Testis (tissue), 3 donors: ENCODE results near the gene ELMO1. TPM values are rescaled to one million over a fixed set of nuclear protein-coding genes. Genes with fewer than 3 reads are reported as not detected.

Experiments
- DNase-seq: peaks from one replicate; pipeline ENCODE4 v3.0.0-alpha.2; 2019
- H3K27ac ChIP-seq, 2 donors: fragments of 200-600 bp; sonication (generic); one replicate each; pipeline ENCODE4 v1.5.1; 2019
- H3K27me3 ChIP-seq: fragments of 200-600 bp; sonication (generic); one replicate; pipeline ENCODE4 v1.5.1; 2019
- H3K36me3 ChIP-seq: fragments of 200-600 bp; sonication (generic); one replicate; pipeline ENCODE4 v1.5.1; 2017; ENCODE audit warnings: low read depth; ENCODE audit errors: missing control alignments
- H3K4me1 ChIP-seq: fragments of 200-600 bp; sonication (generic); one replicate; pipeline ENCODE4 v1.5.1; 2019
- H3K4me3 ChIP-seq, 2 donors: fragments of 200-600 bp; sonication (generic); one replicate each; pipeline ENCODE4 v1.5.1; 2017 to 2019
- H3K9me3 ChIP-seq: fragments of 200-600 bp; sonication (generic); one replicate; pipeline ENCODE4 v1.5.1; 2017
- CTCF ChIP-seq, 3 experiments: fragments of 450-650 bp in 2 of 3; fragments of 200-600 bp in 1 of 3; sonication (generic) in 1 of 3; IDR thresholded peaks; one replicate each; pipeline ENCODE4 v1.5.1; 2016 to 2019; ENCODE audit warnings: antibody characterized with exemption in 3 of 3, mild to moderate bottlenecking in 2 of 3, moderate library complexity in 1 of 3
- POLR2A ChIP-seq: fragments of 450-650 bp; IDR thresholded peaks from one replicate; pipeline ENCODE4 v1.6.1; 2017; ENCODE audit warnings: antibody characterized with exemption, mild to moderate bottlenecking, moderate library complexity
- WGBS, 2 donors: methylation state at CpG; one replicate each; pipeline ENCODE4 v1.1.5; 2018; 5-methylcytosine and 5-hydroxymethylcytosine counted together
- intact Hi-C: fragments of 100-400 bp; cut with DNase I; formaldehyde crosslinking; loops from one replicate; pipeline ENCODE4 v1.15.1; 2023; ENCODE audit warnings: low total_unique reads
- polyA plus RNA-seq: library from polyadenylated mRNA; stranded (reverse); fragments of 350-450 nt; fragmentation: Illumina TruSeq; extraction: RNeasy Lipid Tissue Mini Kit (QIAGEN cat#74804); gene quantifications from one replicate; pipeline ENCODE4 v1.2.3, GENCODE V29; 2014; ENCODE audit warnings: low read depth, low replicate concordance; ENCODE audit not compliant: insufficient read depth
- total RNA-seq, 2 donors: library from RNA; depleted of rRNA; stranded (reverse); fragments of >200 nt; gene quantifications; one replicate each; pipeline ENCODE4 v1.2.3, GENCODE V29; 2016

Gene ELMO1
- total and polyA plus RNA-seq, 3 donors from 2014 or later, result 12.9 to 47.2 (median 36.5) TPM

GRCh38 chr7:37372750-37373149, 75.9 kb downstream of the ELMO1 start:
- 93 to 97% methylated on average over 3 of the region's 3 CpGs for WGBS, 2 donors
- TF ChIP-seq CTCF (IDR thresholded peaks at IDR 0.05), result no peak
- no peak for TF ChIP-seq POLR2A
- Histone ChIP-seq H3K4me1 (no peaks in the 10 kb centered on the region), H3K36me3 (no peaks in the 10 kb centered on the region), H3K9me3 (no peaks in the 10 kb centered on the region), H3K4me3 (no peak overlapping the region), H3K27ac (no peak overlapping the region), H3K27me3 (no peaks in the 10 kb centered on the region)
- no peak for DNase-seq
- intact Hi-C loops, result no loop called here

GRCh38 chr7:37371755-37372154, 76.9 kb downstream of the ELMO1 start:
- 78 to 79% methylated on average over 5 of the region's 5 CpGs for WGBS, 2 donors
- no peak for TF ChIP-seq CTCF (IDR thresholded peaks at IDR 0.05)
- Histone ChIP-seq H3K27me3 (no peaks in the 10 kb centered on the region), H3K27ac (no peak overlapping the region), H3K4me3 (no peak overlapping the region), H3K4me1 (no peaks in the 10 kb centered on the region), H3K36me3 (no peaks in the 10 kb centered on the region), H3K9me3 (no peaks in the 10 kb centered on the region)
- intact Hi-C loops, result no loop called here
- DNase-seq, result no peak

GRCh38 chr7:37369906-37370305, 78.8 kb downstream of the ELMO1 start:
- Histone ChIP-seq H3K27me3 (no peaks in the 10 kb centered on the region), H3K9me3 (no peaks in the 10 kb centered on the region), H3K4me3 (no peak overlapping the region), H3K36me3 (no peaks in the 10 kb centered on the region), H3K4me1 (no peaks in the 10 kb centered on the region), H3K27ac (no peak overlapping the region)
- TF ChIP-seq CTCF (IDR thresholded peaks at IDR 0.05), result no peak
- TF ChIP-seq POLR2A, result no peak
- intact Hi-C loops, result no loop called here
- 89 to 90% methylated on average over 4 of the region's 4 CpGs for WGBS, 2 donors
- DNase-seq, result no peak

- Histone ChIP-seq H3K27me3 (no peaks in the 10 kb centered on the region), H3K9me3 (no peaks in the 10 kb centered on the region), H3K36me3 (no peaks in the 10 kb centered on the region), H3K27ac (no peak overlapping the region), H3K4me3 (no peak overlapping the region), H3K4me1 (no peaks in the 10 kb centered on the region)
- WGBS, 2 donors, result 64 to 73% methylated on average over 1 of the region's 1 CpG
- intact Hi-C loops, result no loop called here
- no peak for DNase-seq
- no peak for TF ChIP-seq POLR2A
- no peak for TF ChIP-seq CTCF (IDR thresholded peaks at IDR 0.05)
Observed at GRCh38 chr7:37368540-37368939, 80.1 kb downstream of the ELMO1 start.

- H3K27me3 ChIP-seq, result no peaks in the 10 kb centered on the region
- TF ChIP-seq POLR2A, result no peak
- no peak for TF ChIP-seq CTCF (IDR thresholded peaks at IDR 0.05)
- no peak overlapping the region for H3K27ac ChIP-seq
- no peak for DNase-seq
- no peaks in the 10 kb centered on the region for H3K4me1 ChIP-seq
- H3K4me3 ChIP-seq, result no peak overlapping the region
- H3K36me3 ChIP-seq, result no peaks in the 10 kb centered on the region
- 94 to 100% methylated on average over 3 of the region's 3 CpGs for WGBS, 2 donors
- intact Hi-C loops, result no loop called here
- no peaks in the 10 kb centered on the region for H3K9me3 ChIP-seq
Observed at GRCh38 chr7:37367010-37367409, 81.7 kb downstream of the ELMO1 start.
